Duodenal mucosa (tissue), 2 donors: ENCODE measurements around the gene TRIM47.
"Not testable (repeated sequence)": the region's sequence is repeated elsewhere in the genome, so short reads cannot be mapped to it uniquely, and the experiment has no call there.

Experiments used
- H3K27ac ChIP-seq: one replicate; pipeline ENCODE4 v1.7.0; 2013; ENCODE audit warnings: low read depth, low read length
- H3K27me3 ChIP-seq, 2 donors: one replicate each; pipeline ENCODE4 v1.7.0; 2013; ENCODE audit warnings: low read length in 2 of 2, control low read depth in 1 of 2; ENCODE audit not compliant: insufficient read depth in 2 of 2, control insufficient read depth in 1 of 2
- H3K36me3 ChIP-seq, 2 donors: one replicate each; pipeline ENCODE4 v1.7.0; 2013; ENCODE audit warnings: low read length in 2 of 2, control low read depth in 1 of 2; ENCODE audit not compliant: insufficient read depth in 2 of 2, control insufficient read depth in 1 of 2
- H3K4me1 ChIP-seq, 2 donors: one replicate each; pipeline ENCODE4 v1.7.0; 2013; ENCODE audit warnings: low read length in 2 of 2, control low read depth in 1 of 2; ENCODE audit not compliant: insufficient read depth in 2 of 2, control insufficient read depth in 1 of 2
- H3K4me3 ChIP-seq, 2 donors: one replicate each; pipeline ENCODE4 v1.7.0; 2013; ENCODE audit warnings: low read length in 2 of 2, low read depth in 1 of 2
- H3K9ac ChIP-seq, 2 donors: one replicate each; pipeline ENCODE4 v1.7.0; 2013; ENCODE audit warnings: low read length in 2 of 2, low read depth in 1 of 2
- H3K9me3 ChIP-seq, 2 donors: one replicate each; pipeline ENCODE4 v1.7.0; 2013; ENCODE audit warnings: low read length in 2 of 2, control low read depth in 1 of 2; ENCODE audit not compliant: control insufficient read depth in 1 of 2

The TRIM47 gene

DNA sequence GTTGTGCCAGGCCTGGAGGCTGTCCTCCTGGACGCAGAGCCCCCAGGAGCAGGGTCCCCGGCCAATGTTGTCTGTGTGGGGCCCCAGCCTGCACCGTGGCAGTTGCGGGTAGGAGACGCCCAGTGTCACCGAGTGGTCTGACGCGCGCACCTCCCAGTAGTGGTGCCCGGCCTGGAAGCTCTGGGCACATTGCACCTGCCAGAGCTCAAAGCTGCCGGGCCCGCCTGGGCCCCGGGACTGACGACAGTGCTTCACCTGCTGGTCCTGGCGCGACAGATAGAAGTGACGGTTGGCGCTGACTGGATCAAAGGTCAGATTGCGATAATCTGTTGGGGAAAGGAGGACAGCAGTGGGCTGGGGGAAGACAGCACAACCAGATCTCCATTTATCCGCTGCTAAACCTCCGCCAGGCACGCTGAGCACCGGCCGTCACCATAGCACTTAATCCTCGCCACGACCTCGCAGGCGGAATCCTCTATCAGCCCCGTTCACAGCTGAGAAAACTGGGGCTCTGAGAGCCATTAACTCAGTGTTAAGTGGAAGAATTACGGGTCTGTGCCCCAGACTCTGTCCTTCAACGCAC, 12.7 kb upstream of the TRIM47 start:
- no peak overlapping the region for H3K27ac ChIP-seq
- H3K36me3 ChIP-seq: peaks cover 0 to 26% of the 10 kb centered on the region in 2 donors
- H3K4me1 ChIP-seq: peaks cover 21 to 34% of the 10 kb centered on the region in 2 donors
- H3K4me3 ChIP-seq: no peak overlapping the region
- H3K9ac ChIP-seq: no peak overlapping the region
- no peaks in the 10 kb centered on the region for H3K27me3 ChIP-seq
- H3K9me3 ChIP-seq: no peaks in the 10 kb centered on the region

DNA sequence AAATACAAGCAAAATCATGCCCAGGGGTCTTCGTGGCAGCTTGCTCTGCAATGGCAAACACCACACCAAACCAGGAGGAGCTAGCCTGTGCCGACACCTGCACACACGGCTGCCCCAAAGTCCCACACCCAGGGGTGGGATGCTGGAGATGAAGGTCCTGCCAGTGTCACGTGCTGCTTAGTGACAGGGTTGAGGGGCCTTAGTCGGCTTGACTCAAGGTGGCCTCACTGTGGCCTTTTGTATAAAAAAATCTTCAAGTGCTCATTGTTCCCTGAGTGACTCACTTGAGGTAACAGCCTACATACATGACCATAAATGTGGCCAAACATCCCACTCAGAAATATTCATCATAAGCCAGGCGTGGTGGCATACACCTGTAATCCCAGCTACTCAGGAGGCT, 11.1 kb upstream of the TRIM47 start:
- no peaks in the 10 kb centered on the region for H3K27me3 ChIP-seq
- H3K36me3 ChIP-seq: peaks cover 0 to 26% of the 10 kb centered on the region in 2 donors
- H3K4me1 ChIP-seq: peaks cover 10 to 21% of the 10 kb centered on the region in 2 donors
- H3K9me3 ChIP-seq: no peaks in the 10 kb centered on the region
- no peak overlapping the region for H3K9ac ChIP-seq
- H3K27ac ChIP-seq: no peak overlapping the region
- no peak overlapping the region for H3K4me3 ChIP-seq

DNA sequence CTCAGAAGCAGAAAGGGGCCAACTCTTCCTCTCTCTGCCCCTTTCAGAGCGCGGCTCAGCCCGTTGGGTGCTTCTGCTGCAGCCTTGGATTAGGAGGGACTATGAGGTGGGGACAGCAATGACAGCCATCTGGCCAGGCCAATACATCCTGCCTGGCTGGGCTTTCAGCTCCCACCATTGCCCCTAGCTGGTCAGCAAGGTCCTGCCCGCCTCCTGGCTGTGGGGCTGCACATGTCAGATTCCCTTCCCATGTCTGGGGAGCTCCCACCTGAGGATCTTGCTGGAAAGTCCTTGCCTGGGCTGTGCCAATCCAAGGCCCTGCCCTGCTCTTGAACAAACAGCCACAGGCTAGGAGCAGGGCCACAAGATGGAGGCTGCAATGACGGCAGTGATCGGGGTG, 10.1 kb upstream of the TRIM47 start:
- H3K36me3 ChIP-seq: peaks cover 0 to 26% of the 10 kb centered on the region in 2 donors
- H3K9me3 ChIP-seq: no peaks in the 10 kb centered on the region

GRCh38 chr17:75885860-75886259, 7.5 kb upstream of the TRIM47 start:
- H3K4me1 ChIP-seq, H3K9me3 ChIP-seq, H3K27me3 ChIP-seq, H3K4me3 ChIP-seq, H3K27ac ChIP-seq, H3K9ac ChIP-seq: not testable (repeated sequence)
- H3K36me3 ChIP-seq: peaks cover 0 to 14% of the 10 kb centered on the region in 2 donors

More for the DNA sequence above, 10.1 kb upstream of the TRIM47 start:
- H3K27me3 ChIP-seq: no peaks in the 10 kb centered on the region
- no peak overlapping the region for H3K27ac ChIP-seq
- H3K4me1 ChIP-seq: peaks cover 10 to 13% of the 10 kb centered on the region in 2 donors
- no peak overlapping the region for H3K4me3 ChIP-seq
- H3K9ac ChIP-seq: no peak overlapping the region

DNA sequence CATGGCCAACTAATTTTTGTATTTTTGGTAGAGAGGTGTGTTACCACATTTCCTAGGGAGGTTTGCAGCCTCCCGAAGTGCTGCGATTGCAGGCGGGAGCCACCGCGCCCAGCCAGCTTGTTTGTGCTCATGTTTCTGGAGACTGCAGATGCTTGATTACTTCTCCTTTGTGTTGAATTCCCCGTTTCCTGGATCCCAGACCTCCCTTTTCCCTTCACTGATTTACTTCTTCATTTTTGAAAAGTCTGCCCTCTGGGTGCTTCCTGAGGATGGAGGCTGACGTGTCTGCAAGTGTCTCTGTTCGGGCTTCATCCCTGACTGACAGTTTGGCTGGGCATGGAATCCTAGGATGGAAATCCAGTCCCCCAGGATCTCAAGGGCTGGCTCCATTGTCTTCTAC, 7.0 kb upstream of the TRIM47 start:
- H3K27me3 ChIP-seq: no peaks in the 10 kb centered on the region
- no peak overlapping the region for H3K27ac ChIP-seq
- H3K4me3 ChIP-seq: no peak overlapping the region
- H3K9me3 ChIP-seq: no peaks in the 10 kb centered on the region
- H3K9ac ChIP-seq: no peak overlapping the region
- peaks cover 0 to 10% of the 10 kb centered on the region in 2 donors for H3K36me3 ChIP-seq
- no peaks in the 10 kb centered on the region for H3K4me1 ChIP-seq

- Histone ChIP-seq H3K4me3 (no peak overlapping the region), H3K27me3 (no peaks in the 10 kb centered on the region), H3K27ac (no peak overlapping the region), H3K36me3 (no peaks in the 10 kb centered on the region), H3K4me1 (peaks cover 2 to 12% of the 10 kb centered on the region in 2 donors), H3K9me3 (no peaks in the 10 kb centered on the region), H3K9ac (no peak overlapping the region)
These were observed 3.5 kb upstream of the TRIM47 start for GRCh38 chr17:75881678-75882454.

DNA sequence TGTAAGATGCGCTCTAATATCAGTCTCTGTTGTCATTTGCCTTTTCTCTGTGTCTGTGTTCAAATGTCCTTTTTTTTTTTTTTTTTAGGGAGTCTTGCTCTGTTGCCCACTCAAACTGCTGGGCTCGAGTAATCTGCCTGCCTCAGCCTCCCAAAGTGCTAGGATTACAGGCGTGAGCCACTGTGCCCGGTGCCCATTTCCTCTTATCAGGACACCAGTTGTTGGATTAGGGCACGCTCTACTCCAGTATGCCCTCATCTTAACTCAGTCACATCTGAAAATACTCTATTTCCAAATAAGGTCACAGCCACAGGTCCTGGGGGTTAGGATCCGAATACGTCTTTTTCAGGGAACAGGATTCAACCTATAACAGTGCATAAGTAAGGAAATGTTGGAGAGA, 1.9 kb upstream of the TRIM47 start:
- Histone ChIP-seq H3K9me3 (no peaks in the 10 kb centered on the region), H3K4me1 (peaks cover 18 to 28% of the 10 kb centered on the region in 2 donors), H3K27ac (no peak overlapping the region), H3K27me3 (no peaks in the 10 kb centered on the region), H3K36me3 (peaks cover 0 to 4% of the 10 kb centered on the region in 2 donors), H3K4me3 (no peak overlapping the region), H3K9ac (no peak overlapping the region)

- H3K4me1 ChIP-seq: peaks cover 23 to 41% of the 10 kb centered on the region in 2 donors
- H3K27me3 ChIP-seq: no peaks in the 10 kb centered on the region
These were observed 618 bp downstream of the TRIM47 start for GRCh38 chr17:75877752-75878173.

DNA sequence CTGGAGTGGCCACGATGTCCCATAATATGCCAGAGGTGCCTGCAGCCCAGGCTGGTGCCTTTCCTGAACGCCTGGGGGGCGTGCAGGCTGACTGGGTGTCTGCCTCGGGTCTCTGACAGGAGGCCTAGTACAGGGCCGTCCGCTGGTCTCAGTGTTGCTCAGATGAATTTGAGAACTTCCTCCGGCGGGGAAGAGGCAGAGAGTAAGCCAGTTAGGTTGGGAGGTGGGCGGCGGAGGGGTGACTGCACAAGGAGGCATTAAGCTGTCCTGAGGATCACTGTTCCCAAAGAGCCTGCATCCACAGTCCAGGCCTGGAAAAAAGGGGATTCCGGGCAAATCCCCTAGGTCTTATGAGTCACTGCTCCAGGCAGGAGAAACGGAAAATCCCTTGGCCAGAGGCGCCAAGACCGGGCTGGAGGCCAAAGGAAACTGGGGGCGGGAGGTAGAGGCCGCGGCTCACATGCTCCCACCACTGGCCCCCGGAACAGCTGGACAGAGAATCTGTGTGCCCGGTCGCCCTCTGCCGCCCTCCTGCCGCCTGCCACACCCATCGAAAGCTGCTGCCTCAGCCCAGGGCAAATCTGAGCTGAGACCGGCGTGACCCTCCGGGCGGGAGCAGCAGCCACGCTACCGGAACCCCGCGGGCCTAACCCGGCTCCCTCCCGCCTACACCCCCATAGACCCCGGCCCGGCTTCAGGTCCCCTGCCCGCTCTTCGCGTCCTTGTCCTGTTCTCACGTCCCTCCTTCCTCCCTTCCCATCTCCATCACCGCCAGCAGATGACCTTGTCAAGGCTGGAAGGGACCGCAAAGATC, 1.2 kb downstream of the TRIM47 start:
- Histone ChIP-seq H3K9me3 (no peaks in the 10 kb centered on the region), H3K4me3 (peak overlapping the region; percentile 75 to 77), H3K4me1 (peaks cover 28 to 46% of the 10 kb centered on the region in 2 donors), H3K36me3 (peaks cover 0 to 13% of the 10 kb centered on the region in 2 donors), H3K9ac (peak overlapping the region; percentile 62 to 85), H3K27ac (peak overlapping the region; percentile 93), H3K27me3 (no peaks in the 10 kb centered on the region)

More at GRCh38 chr17:75877752-75878173, 618 bp downstream of the TRIM47 start:
- H3K9me3 ChIP-seq: no peaks in the 10 kb centered on the region
- peak overlapping the region; percentile 62 to 85 for H3K9ac ChIP-seq
- peak overlapping the region; percentile 75 to 77 for H3K4me3 ChIP-seq
- peaks cover 0 to 13% of the 10 kb centered on the region in 2 donors for H3K36me3 ChIP-seq
- H3K27ac ChIP-seq: peak overlapping the region; percentile 93
